WTC11 (cell line): ENCODE results near the gene DOCK8. TPM values are rescaled to one million over a fixed set of nuclear protein-coding genes. Genes with fewer than 3 reads are reported as not detected.

Experiments
- ATAC-seq: fragments of 200-7000 bp; cut with Tn5 transposase; 2 replicates; pipeline ENCODE4 v1.10.0; 2021; ENCODE audit warnings: mild to moderate bottlenecking, moderate library complexity
- CTCF ChIA-PET: fragments of 300-600 bp; sonication (Branson Sonifier 250); formaldehyde crosslinking; loops from one replicate; lab custom pipeline; 2021; ENCODE audit warnings: antibody characterized with exemption; lab: Charles Lee
- POLR2A ChIA-PET: fragments of 350-600 bp; sonication (Branson Sonifier 250); formaldehyde crosslinking; loops from one replicate; lab custom pipeline; 2021; ENCODE audit warnings: antibody characterized with exemption; lab: Charles Lee
- DNase-seq: peaks from one replicate; pipeline ENCODE4 v3.0.0; 2021; ENCODE audit warnings: low spot score
- H3K27ac Mint-ChIP-seq: 2 replicates; pipeline ENCODE4 v1.8.0; 2021; ENCODE audit warnings: mixed read lengths
- H3K27me3 Mint-ChIP-seq: 2 replicates; pipeline ENCODE4 v1.8.0; 2021; ENCODE audit warnings: low read depth, mild to moderate bottlenecking, moderate library complexity, mixed read lengths
- H3K36me3 Mint-ChIP-seq: 2 replicates; pipeline ENCODE4 v1.8.0; 2021; ENCODE audit warnings: mixed read lengths
- H3K4me1 Mint-ChIP-seq: 2 replicates; pipeline ENCODE4 v1.8.0; 2022; ENCODE audit warnings: mixed read lengths
- H3K4me3 Mint-ChIP-seq: 2 replicates; pipeline ENCODE4 v1.8.0; 2021; ENCODE audit warnings: mild to moderate bottlenecking, moderate library complexity, mixed read lengths
- H3K9me3 Mint-ChIP-seq: 2 replicates; pipeline ENCODE4 v1.8.0; 2021; ENCODE audit warnings: mixed read lengths
- AR ChIP-seq: fragments of 250-450 bp; sonication (Bioruptor Pico); IDR thresholded peaks from 2 replicates; pipeline ENCODE4 v1.9.0; 2021; ENCODE audit warnings: mild to moderate bottlenecking
- ARID4B ChIP-seq: sonication (generic); formaldehyde crosslinking; IDR thresholded peaks from 2 replicates; pipeline ENCODE4 v1.8.0; 2023; ENCODE audit warnings: missing genetic modification reagents, mild to moderate bottlenecking, borderline replicate concordance
- ATF2 ChIP-seq: sonication (generic); formaldehyde crosslinking; IDR thresholded peaks from 2 replicates; pipeline ENCODE4 v1.8.1; 2022; ENCODE audit warnings: low read depth, missing genetic modification reagents, borderline replicate concordance
- CREB1 ChIP-seq: sonication (generic); formaldehyde crosslinking; IDR thresholded peaks from 2 replicates; pipeline ENCODE4 v1.8.0; 2023; ENCODE audit warnings: mild to moderate bottlenecking, missing genetic modification reagents
- CTCF ChIP-seq: fragments of 200-600 bp; IDR thresholded peaks from 2 replicates; pipeline ENCODE4 v1.8.0; 2022; ENCODE audit warnings: antibody characterized with exemption
- EMX1 ChIP-seq: fragments of 250-450 bp; sonication (Bioruptor Pico); IDR thresholded peaks from 2 replicates; pipeline ENCODE4 v1.8.0; 2021; ENCODE audit warnings: mild to moderate bottlenecking
- FOXK1 ChIP-seq: sonication (generic); formaldehyde crosslinking; IDR thresholded peaks from 2 replicates; pipeline ENCODE4 v1.8.0; 2022; ENCODE audit warnings: mild to moderate bottlenecking, moderate library complexity, missing genetic modification reagents
- FOXP1 ChIP-seq: sonication (generic); formaldehyde crosslinking; IDR thresholded peaks from 2 replicates; pipeline ENCODE4 v1.8.0; 2022; ENCODE audit warnings: missing genetic modification reagents, mild to moderate bottlenecking, moderate library complexity, borderline replicate concordance
- GRHL2 ChIP-seq: fragments of 250-450 bp; sonication (Bioruptor Pico); IDR thresholded peaks from 2 replicates; pipeline ENCODE4 v1.8.0; 2022; ENCODE audit warnings: mild to moderate bottlenecking, moderate library complexity; ENCODE audit not compliant: insufficient replicate concordance, severe bottlenecking
- GTF2I ChIP-seq: fragments of 250-450 bp; sonication (Bioruptor Pico); conservative IDR thresholded peaks from 2 replicates; pipeline ENCODE4 v1.4.0; 2021; ENCODE audit warnings: mild to moderate bottlenecking
- MXD4 ChIP-seq: fragments of 250-450 bp; sonication (Bioruptor Pico); IDR thresholded peaks from 2 replicates; pipeline ENCODE4 v1.8.0; 2021; ENCODE audit warnings: mild to moderate bottlenecking, moderate library complexity, borderline replicate concordance
- NFATC4 ChIP-seq: fragments of 250-450 bp; sonication (Bioruptor Pico); IDR thresholded peaks from 2 replicates; pipeline ENCODE4 v1.9.0; 2021; ENCODE audit warnings: mild to moderate bottlenecking
- NFE2L1 ChIP-seq: sonication (generic); formaldehyde crosslinking; IDR thresholded peaks from 2 replicates; pipeline ENCODE4 v1.8.1; 2023; ENCODE audit warnings: missing genetic modification reagents
- NFYB ChIP-seq: sonication (generic); formaldehyde crosslinking; conservative IDR thresholded peaks from 2 replicates; pipeline ENCODE4 v1.8.0; 2022; ENCODE audit warnings: low read depth, missing genetic modification reagents
- NR1H2 ChIP-seq: sonication (generic); formaldehyde crosslinking; IDR thresholded peaks from 2 replicates; pipeline ENCODE4 v1.9.0; 2021; ENCODE audit warnings: mild to moderate bottlenecking, moderate library complexity, missing genetic modification reagents
- NR2C2 ChIP-seq: sonication (generic); formaldehyde crosslinking; IDR thresholded peaks from 2 replicates; pipeline ENCODE4 v1.8.0; 2022; ENCODE audit warnings: mild to moderate bottlenecking, missing genetic modification reagents
- PRDM15 ChIP-seq: sonication (generic); formaldehyde crosslinking; IDR thresholded peaks from 2 replicates; pipeline ENCODE4 v1.8.0; 2022; ENCODE audit warnings: missing genetic modification reagents
- SMAD3 ChIP-seq: sonication (generic); formaldehyde crosslinking; IDR thresholded peaks from 2 replicates; pipeline ENCODE4 v1.8.0; 2022; ENCODE audit warnings: missing genetic modification reagents, mild to moderate bottlenecking, borderline replicate concordance
- ZNF317 ChIP-seq: sonication (generic); formaldehyde crosslinking; IDR thresholded peaks from 2 replicates; pipeline ENCODE4 v1.8.1; 2023; ENCODE audit warnings: low read depth, mild to moderate bottlenecking, moderate library complexity, missing genetic modification reagents, borderline replicate concordance
- total RNA-seq: library from RNA; stranded (reverse); gene quantifications from 3 replicates; pipeline ENCODE4 v1.2.3, GENCODE V29; 2021
- TF ChIP-seq, protein P1 (sequence below): fragments of 250-450 bp; sonication (Bioruptor Pico); conservative IDR thresholded peaks from 2 replicates; pipeline ENCODE4 v1.9.0; 2021; ENCODE audit warnings: mild to moderate bottlenecking

The DOCK8 gene
- total RNA-seq, 1 experiment from 2014 or later: 3.2 TPM

DNA sequence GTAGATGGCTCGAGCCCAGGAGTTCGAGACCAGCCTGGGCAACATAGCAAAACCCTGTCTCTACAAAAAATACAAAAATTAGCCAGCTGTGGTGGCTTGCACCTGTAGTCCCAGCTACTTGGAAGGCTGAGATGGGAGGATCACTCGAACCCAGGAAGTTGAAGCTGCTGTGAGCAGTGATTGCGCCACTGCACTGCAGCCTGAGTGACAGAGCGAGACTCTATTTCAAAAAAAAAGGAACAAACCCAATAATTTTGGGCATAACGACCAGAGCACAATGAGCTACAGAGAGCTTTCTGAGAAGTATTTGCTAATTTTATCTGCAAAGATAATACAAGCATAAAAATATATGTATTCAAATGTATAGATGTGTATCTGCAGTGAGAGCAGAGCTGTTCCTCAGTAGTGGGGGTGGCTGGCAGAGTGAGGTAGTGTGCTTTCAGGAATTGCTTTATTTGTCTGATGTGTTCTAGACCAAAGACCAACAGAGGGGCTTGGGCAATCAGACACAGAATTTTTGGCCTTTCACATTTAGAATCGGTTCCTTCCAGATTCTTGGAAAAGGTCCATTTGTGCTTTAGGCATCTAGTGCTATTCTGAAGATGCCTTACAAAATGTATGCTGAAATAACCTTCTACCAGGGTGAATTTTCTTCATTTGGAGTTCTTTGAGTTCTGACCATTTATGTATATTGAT lies 5.2 kb downstream of the DOCK8 start:
- Mint-ChIP-seq H3K4me1 (peaks cover 35% of the 10 kb centered on the region), H3K4me3 (no peak overlapping the region), H3K36me3 (no peaks in the 10 kb centered on the region), H3K27me3 (peaks cover 20% of the 10 kb centered on the region), H3K9me3 (no peaks in the 10 kb centered on the region), H3K27ac (no peak overlapping the region)
- ATAC-seq (no peak), DNase-seq (no peak)
- ChIA-PET POLR2A (no interaction called here), CTCF (no interaction called here)
- TF ChIP-seq SMAD3 (CRISPR knock-in tag): no peak
- no peak for TF ChIP-seq EMX1 (CRISPR knock-in tag)
- TF ChIP-seq GTF2I (CRISPR knock-in tag): no peak
- TF ChIP-seq NR1H2 (CRISPR knock-in tag): no peak
- TF ChIP-seq AR (CRISPR knock-in tag): no peak
- TF ChIP-seq ARID4B (CRISPR knock-in tag): no peak
- no peak for TF ChIP-seq ZNF317 (CRISPR knock-in tag)
- no peak for TF ChIP-seq NFYB (CRISPR knock-in tag)
- no peak for TF ChIP-seq NFATC4 (CRISPR knock-in tag)
- TF ChIP-seq FOXK1 (CRISPR knock-in tag): no peak
- no peak for TF ChIP-seq MXD4 (CRISPR knock-in tag)
- TF ChIP-seq CTCF: no peak
- no peak for TF ChIP-seq CREB1
- TF ChIP-seq GRHL2 (CRISPR knock-in tag): no peak
- TF ChIP-seq FOXP1: no peak
- TF ChIP-seq NFE2L1 (CRISPR knock-in tag): no peak
- TF ChIP-seq NR2C2 (CRISPR knock-in tag): no peak
- TF ChIP-seq, protein P1, sequence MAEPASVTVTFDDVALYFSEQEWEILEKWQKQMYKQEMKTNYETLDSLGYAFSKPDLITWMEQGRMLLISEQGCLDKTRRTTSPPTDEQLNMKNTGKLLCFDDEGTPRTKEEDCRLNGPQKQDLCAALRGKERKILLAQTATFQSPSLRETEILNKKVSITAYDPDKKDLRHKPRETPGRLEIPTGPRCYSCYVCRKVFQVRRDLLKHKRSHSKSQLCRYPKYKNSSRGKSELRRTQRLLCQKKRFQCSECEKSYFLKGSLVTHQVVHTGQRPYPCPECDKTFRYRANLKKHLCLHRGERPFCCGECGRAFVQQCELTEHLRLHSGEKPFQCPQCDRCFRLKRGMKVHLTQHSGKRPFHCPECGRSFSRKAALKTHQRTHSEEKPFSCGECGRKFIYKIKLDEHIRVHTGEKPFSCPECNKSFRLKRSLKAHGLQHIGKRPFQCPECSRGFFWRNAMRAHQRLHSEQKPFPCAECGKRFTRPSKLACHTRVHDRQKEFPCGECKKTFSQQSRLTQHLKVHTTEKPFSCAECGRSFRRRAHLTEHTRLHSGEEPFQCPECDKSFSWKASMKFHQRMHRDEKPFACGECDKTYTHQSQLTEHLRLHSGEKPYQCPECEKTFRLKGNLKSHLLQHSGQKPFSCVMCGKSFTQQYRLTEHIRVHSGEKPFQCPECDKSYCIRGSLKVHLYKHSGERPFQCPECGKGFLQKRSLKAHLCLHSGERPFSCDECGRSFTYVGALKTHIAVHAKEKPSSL (CRISPR knock-in tag): no peak
- no peak for TF ChIP-seq ATF2 (CRISPR knock-in tag)
- no peak for TF ChIP-seq PRDM15 (CRISPR knock-in tag)
